Measurements from ENCODE around the gene C4orf33.
"Not testable (repeated sequence)": the region's sequence is repeated elsewhere in the genome, so short reads cannot be mapped to it uniquely, and the experiment has no call there.

Gene C4orf33, protein sequence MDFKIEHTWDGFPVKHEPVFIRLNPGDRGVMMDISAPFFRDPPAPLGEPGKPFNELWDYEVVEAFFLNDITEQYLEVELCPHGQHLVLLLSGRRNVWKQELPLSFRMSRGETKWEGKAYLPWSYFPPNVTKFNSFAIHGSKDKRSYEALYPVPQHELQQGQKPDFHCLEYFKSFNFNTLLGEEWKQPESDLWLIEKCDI

DNA sequence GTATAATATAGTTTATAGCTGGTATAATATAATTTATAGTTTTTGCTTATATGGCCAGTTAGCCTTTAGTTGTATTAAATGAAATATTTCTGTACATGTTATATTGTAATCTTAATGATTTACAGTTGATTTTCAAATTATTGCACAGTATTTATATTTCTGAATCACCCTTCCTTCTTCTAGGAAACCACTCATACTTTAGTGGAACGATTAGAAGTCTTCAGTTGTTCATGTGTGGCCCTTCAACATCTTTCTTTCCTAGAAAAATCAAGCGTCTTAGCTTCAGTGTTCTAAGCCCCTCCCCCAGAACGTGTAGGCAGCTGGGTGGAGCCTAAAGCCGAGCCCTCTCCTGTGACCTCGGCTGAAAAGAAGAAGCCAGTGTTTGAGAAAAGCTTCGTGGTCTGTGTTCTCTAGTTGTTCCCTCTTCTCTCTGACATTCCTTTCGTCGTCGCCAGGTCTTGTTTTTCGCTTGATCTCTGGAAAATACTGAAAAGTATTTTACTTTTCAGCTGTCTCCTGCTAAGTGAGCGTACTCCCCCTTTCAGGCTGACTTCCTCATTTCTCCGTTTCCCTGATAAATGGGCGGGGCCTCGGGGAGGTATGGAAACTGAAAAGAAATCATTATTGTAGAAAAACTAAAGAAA lies at the start of gene C4orf33:
TSS of gene C4orf33 (plus strand) at position 342 of the 644 bp plus-strand sequence. CDS start 6,459 bp downstream, outside the sequence.
- peak; percentile 83 for DNase-seq (ENCODE audit: low spot score)

- no peak for DNase-seq (ENCODE audit: low spot score)
These were observed 36.9 kb upstream of the C4orf33 start for GRCh38 chr4:129059028-129059427.

- no peak for DNase-seq (ENCODE audit: low spot score)
These were observed 33.4 kb upstream of the C4orf33 start for GRCh38 chr4:129062580-129062979.

- DNase-seq (ENCODE audit: low spot score) = no peak
These were observed 32.3 kb upstream of the C4orf33 start for GRCh38 chr4:129063640-129064039.

- peak; percentile 29 for DNase-seq (ENCODE audit: low spot score)
These were observed 31.2 kb upstream of the C4orf33 start for GRCh38 chr4:129064717-129065116.

GRCh38 chr4:129069537-129069936 lies 26.4 kb upstream of the C4orf33 start:
- not testable (repeated sequence) for DNase-seq (ENCODE audit: low spot score)

- no peak for DNase-seq (ENCODE audit: low spot score)
These were observed 18.6 kb upstream of the C4orf33 start for GRCh38 chr4:129077326-129077725.

DNA sequence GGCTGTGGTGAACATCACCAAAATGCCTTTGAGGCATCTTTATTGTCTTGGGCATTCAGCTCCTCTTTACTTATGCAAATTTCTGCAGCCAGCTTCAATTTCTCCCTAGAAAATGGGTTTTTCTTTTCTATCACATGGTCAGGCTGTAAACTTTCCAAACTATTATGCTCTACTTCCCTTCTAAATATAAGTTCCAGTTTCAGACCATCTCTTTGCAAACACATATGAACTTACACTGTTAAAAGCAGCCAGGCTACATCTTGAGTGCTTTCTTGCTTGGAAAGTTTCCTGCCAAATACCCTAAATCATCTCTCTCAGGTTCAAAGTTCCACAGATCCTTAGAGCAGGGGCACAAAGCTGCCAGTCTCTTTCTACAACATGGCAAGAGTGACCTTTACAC lies 15.8 kb upstream of the C4orf33 start:
- DNase-seq (ENCODE audit: low spot score) = no peak

GRCh38 chr4:129082302-129082701 lies 13.7 kb upstream of the C4orf33 start:
- no peak for DNase-seq (ENCODE audit: low spot score)

DNA sequence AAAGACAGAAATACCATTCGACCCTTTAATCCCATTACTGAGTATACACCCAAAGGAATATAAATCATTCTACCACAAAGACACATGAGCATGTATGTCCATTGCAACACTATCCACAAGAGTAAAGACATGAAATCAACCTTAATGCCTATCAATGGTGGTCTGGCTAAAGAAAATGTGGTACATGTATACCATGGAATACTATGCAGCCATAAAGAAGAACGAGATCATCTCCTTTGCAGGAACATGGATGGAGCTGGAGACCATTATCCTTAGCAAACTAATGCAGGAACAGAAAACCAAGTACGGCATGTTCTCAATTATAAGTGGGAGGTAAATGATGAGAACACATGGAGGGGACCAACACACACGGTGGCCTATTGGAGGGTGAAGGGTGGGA lies 10.5 kb upstream of the C4orf33 start:
- no peak for DNase-seq (ENCODE audit: low spot score)

DNA sequence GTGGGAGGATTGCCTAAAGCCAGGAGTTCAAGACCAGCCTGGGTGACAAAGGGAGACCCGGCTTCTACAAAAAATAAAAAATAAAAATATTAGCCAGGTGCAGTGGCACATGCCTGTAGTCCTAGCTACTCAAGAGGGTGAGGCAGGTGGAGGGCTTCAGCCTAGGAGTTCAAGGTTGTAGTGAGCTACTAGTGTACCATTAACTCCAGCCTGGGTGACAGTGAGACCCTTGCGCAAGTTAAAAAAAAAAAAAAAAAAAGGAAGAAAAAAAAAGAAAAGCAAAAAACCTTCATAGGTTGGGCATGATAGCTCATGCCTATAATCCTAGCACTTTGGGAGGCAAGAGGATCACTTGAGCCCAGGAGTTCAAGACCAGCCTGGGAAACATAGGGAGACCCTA lies 8.4 kb upstream of the C4orf33 start:
- no peak for DNase-seq (ENCODE audit: low spot score)

DNA sequence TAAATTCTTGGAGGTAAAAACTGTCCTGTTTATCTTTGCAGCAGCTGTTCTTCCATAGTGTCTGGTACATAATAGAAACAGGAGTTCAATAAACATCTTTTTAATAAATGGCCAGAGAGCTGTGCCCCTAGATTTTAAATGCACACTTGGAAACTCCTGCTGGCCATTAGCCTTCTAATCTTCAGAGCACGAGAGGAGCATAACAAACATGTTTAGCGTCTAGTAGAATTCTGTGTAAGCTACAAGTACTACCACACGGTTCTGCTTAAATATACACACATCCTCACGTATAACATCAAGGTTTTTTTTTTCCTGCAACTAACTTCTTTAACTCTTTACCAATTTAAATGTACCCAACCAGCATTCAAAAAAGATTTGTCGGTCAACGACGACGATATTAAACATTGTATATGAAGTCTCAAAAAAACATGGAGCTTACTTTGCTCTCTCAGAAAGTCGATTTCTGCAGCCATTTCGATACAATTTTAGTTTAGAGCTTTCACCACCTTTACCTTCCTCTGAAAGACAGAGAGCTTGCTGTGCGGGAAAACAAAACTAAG lies 3.2 kb upstream of the C4orf33 start:
- peak; percentile 20 for DNase-seq (ENCODE audit: low spot score)

DNA sequence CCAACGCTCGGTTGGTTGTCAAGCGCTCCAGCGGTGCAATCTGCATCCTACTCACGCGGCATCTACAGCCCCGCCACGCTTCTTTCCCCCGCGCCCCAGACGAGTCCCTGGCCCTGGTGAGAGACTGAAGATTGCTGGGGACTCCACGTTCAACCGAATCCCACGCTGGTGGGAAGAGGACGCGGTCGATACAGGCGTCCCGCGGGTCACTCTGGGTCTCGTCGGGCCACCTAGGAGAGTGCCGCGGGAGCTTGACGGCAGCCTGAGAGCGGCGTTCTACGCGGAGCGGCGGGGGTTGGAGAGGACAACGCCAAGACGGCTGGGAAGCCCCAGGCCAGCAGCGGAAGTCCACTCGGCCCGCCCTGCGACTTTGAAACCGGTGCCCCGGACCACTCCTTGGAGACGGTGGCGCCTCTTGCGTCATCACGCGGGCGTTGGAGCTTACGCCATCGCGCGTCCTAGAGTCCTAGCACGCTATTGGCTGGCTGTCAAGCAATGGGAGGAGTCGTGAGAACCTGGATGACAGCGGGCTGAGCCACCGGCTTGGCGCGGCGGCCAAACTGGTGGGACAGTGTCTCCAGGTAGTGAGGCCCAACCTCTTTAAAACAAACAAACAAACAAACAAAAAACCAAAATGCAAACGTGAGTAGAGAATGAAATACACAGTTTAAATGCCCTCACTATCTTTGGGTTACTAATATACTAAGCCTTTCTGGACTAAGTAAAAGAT lies 2.6 kb upstream of the C4orf33 start, which contains the start of gene SCLT1:
TSS of gene SCLT1 (minus strand) at position 349 of the 730 bp plus-strand sequence. CDS start 436 bp downstream, outside the sequence.
- peak; percentile 96 for DNase-seq (ENCODE audit: low spot score)

GRCh38 chr4:129094347-129094746 lies 1.6 kb upstream of the C4orf33 start:
- no peak for DNase-seq (ENCODE audit: low spot score)

GRCh38 chr4:129098531-129099001 lies 2.6 kb downstream of the C4orf33 start:
- DNase-seq (ENCODE audit: low spot score) = no peak

DNA sequence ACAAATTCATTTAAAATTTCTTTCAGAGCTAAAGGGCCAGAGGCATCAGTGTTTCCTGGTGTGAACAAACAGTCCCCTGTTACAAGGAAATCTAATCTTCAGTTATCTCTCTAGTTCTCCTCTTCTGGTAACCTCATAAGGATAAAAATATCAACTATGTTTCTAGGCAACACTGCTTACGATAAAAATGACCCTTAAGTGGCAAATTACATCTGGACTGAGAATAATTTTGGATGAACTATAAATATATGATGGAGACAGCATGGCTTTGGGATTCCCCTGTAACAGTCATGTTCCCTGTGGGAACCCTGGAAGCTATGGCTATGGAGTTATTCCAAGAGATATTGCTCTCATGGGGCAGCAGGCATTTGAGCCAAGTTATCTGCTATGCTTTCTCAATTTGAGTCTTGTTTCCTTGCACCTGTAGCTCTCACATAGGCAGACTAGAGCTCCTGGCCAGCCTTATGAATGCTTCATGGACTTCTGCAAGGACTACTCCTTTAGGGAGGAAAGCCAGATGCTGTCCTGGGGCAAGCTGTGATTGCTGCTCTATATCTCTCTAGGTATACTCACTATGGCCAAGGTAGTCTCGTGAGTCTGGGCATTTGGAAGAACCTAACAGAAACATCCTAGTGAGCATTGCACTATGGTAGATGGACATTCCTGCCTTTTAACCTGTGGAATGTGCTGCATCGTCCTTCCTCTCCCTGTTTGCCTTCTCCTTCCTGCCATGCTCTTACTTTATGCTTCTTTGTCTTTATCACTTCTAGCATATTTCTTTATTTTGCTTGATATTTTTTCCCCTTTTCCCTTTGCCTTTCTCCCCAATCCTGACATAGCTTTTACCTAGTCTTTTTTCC lies 14.2 kb downstream of the C4orf33 start:
- DNase-seq (ENCODE audit: low spot score) = no peak

GRCh38 chr4:129110931-129111330 lies 15.0 kb downstream of the C4orf33 start:
- no peak for DNase-seq (ENCODE audit: low spot score)

DNA sequence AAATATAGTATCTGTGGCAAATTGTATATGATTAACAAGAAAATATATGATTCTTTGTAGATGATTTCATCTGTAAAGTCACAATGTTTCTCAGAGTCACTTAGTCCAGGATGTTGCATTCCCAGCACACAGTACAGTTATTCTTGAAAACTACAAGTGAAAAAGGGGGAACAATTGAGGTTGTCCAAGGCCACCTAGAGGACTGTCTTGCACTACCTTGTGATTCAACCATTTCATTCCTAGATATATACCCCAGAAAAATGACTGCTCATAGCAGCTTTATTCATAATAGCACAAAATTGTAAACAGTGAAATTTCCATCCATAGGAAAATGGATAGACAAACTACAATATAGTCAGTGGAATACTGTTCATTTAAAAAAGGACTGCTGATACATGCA lies 16.0 kb downstream of the C4orf33 start:
- DNase-seq (ENCODE audit: low spot score) = no peak

- no peak for DNase-seq (ENCODE audit: low spot score)
These were observed 17.5 kb downstream of the C4orf33 start for GRCh38 chr4:129113434-129113833.

GRCh38 chr4:129113919-129114318 lies 18.0 kb downstream of the C4orf33 start:
- DNase-seq (ENCODE audit: low spot score) = no peak

DNA sequence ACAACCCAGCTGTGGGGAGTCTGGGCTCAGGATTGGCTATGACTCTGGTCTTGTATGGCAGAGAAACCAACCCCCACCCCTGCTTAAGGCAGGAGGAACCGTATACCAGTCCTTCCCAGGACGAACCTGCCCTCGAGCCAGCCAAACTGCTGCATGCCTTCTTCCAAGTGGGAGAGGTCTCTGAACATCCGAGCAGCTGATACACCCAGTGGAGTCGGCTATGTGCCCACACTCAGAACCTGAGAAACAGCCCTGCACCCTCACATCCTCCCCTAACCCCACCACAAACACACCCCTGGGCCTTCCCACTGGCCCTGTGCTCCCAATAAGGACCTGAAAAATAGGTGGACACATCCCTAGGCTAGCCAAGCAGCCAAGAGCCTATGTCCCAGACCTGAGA lies 21.8 kb downstream of the C4orf33 start:
- no peak for DNase-seq (ENCODE audit: low spot score)

- DNase-seq (ENCODE audit: low spot score) = not testable (repeated sequence)
These were observed 30.7 kb downstream of the C4orf33 start for GRCh38 chr4:129126614-129127013.
